ENCODE measurements around the gene PTPRN2.
"Not testable (repeated sequence)": the region's sequence is repeated elsewhere in the genome, so short reads cannot be mapped to it uniquely, and the experiment has no call there.

Gene PTPRN2

GRCh38 chr7:158377800-158378623 is 209.6 kb downstream of the PTPRN2 start:
- no peak for DNase-seq

GRCh38 chr7:158376839-158377186 is 210.8 kb downstream of the PTPRN2 start:
- not testable (repeated sequence) for DNase-seq

- not testable (repeated sequence) for DNase-seq
Observed at GRCh38 chr7:158376146-158376838, 211.3 kb downstream of the PTPRN2 start.

GRCh38 chr7:158375034-158375433 is 212.6 kb downstream of the PTPRN2 start:
- no peak for DNase-seq

- no peak for DNase-seq
Observed at GRCh38 chr7:158374586-158374985, 213.0 kb downstream of the PTPRN2 start.

GRCh38 chr7:158374146-158374545 is 213.5 kb downstream of the PTPRN2 start:
- DNase-seq = no peak

GRCh38 chr7:158373476-158374133 is 214.0 kb downstream of the PTPRN2 start:
- no peak for DNase-seq

GRCh38 chr7:158372400-158373342 is 215.0 kb downstream of the PTPRN2 start:
- no peak for DNase-seq

GRCh38 chr7:158371856-158372255 is 215.8 kb downstream of the PTPRN2 start:
- no peak for DNase-seq

GRCh38 chr7:158369866-158370265 is 217.8 kb downstream of the PTPRN2 start:
- no peak for DNase-seq

- no peak for DNase-seq
Observed at GRCh38 chr7:158369290-158369689, 218.3 kb downstream of the PTPRN2 start.

- DNase-seq = no peak
Observed at GRCh38 chr7:158368449-158368848, 219.2 kb downstream of the PTPRN2 start.

- DNase-seq = no peak
Observed at GRCh38 chr7:158367634-158367982, 220.0 kb downstream of the PTPRN2 start.

GRCh38 chr7:158366916-158367633 is 220.5 kb downstream of the PTPRN2 start:
- no peak for DNase-seq

GRCh38 chr7:158366346-158366745 is 221.3 kb downstream of the PTPRN2 start:
- no peak for DNase-seq

GRCh38 chr7:158365267-158365666 is 222.4 kb downstream of the PTPRN2 start:
- DNase-seq = no peak

GRCh38 chr7:158364451-158364850 is 223.2 kb downstream of the PTPRN2 start:
- DNase-seq = no peak

GRCh38 chr7:158362912-158363905 is 224.4 kb downstream of the PTPRN2 start:
- DNase-seq = no peak

GRCh38 chr7:158362001-158362400 is 225.6 kb downstream of the PTPRN2 start:
- no peak for DNase-seq

GRCh38 chr7:158361326-158361946 is 226.2 kb downstream of the PTPRN2 start:
- DNase-seq = no peak
